GM12801 (cell line): Measurements from ENCODE around the gene RB1.

Experiments used
- CTCF ChIP-seq: IDR thresholded peaks from one replicate; pipeline ENCODE4 v1.5.1; 2011; ENCODE audit warnings: control low read depth; ENCODE audit not compliant: insufficient read length; ENCODE audit errors: extremely low read depth

The RB1 gene

DNA sequence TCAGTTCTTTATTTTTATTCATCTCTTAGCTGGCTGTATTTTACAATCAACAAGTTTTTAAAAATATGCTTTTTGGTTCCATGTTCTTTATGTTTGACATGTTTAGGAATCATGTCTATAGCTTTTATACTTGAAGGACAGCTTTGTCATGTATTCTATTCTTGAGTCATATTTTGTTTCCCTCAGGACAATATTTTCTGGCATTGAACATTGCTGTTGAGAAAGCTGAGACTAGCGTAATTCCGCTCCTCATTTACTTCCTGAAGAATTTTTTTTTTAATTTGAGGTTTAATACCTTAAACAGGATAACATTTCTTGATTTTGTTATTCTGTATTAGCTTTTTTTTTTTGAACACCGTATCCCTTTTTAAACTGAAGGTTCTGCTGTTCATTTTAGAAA is 53.2 kb downstream of the RB1 start:
- no peak for TF ChIP-seq CTCF

- TF ChIP-seq CTCF: no peak
These were observed 66.4 kb downstream of the RB1 start for GRCh38 chr13:48369988-48370387.

GRCh38 chr13:48370815-48371214 is 67.3 kb downstream of the RB1 start:
- TF ChIP-seq CTCF: no peak

- TF ChIP-seq CTCF: no peak
These were observed 74.3 kb downstream of the RB1 start for GRCh38 chr13:48377857-48378256.

- no peak for TF ChIP-seq CTCF
These were observed 77.0 kb downstream of the RB1 start for GRCh38 chr13:48380581-48380980.

- TF ChIP-seq CTCF: no peak
These were observed 79.8 kb downstream of the RB1 start for GRCh38 chr13:48383384-48383783.

- no peak for TF ChIP-seq CTCF
These were observed 83.3 kb downstream of the RB1 start for GRCh38 chr13:48386816-48387215.

GRCh38 chr13:48391257-48391656 is 87.7 kb downstream of the RB1 start:
- TF ChIP-seq CTCF: no peak
